ENCODE measurements around the gene GNB4.

The GNB4 gene

DNA sequence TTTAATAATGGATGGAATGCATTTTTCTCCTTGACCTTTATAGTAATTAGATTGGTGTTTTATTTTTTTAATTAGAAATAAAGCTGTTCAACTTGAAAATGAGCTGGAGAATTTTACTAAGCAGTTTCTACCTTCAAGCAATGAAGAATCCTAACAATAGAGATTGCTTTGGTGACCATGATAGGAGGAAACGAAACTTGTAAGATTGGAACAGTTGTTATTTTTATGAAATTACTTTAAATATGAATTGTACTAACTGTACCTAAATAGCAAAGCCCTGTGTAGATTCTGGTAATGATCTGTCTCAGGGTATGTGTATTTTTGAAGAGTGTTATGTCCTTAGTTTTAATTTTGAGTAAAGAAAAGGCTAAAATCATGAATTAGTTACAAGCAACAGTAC is 59.4 kb downstream of the GNB4 start:
- Histone ChIP-seq H4K20me1 (ENCODE audit: insufficient read depth, low read length) (no peaks in the 10 kb centered on the region), H3K36me3 (ENCODE audit: insufficient read depth, low read length) (peaks cover 59% of the 10 kb centered on the region)

DNA sequence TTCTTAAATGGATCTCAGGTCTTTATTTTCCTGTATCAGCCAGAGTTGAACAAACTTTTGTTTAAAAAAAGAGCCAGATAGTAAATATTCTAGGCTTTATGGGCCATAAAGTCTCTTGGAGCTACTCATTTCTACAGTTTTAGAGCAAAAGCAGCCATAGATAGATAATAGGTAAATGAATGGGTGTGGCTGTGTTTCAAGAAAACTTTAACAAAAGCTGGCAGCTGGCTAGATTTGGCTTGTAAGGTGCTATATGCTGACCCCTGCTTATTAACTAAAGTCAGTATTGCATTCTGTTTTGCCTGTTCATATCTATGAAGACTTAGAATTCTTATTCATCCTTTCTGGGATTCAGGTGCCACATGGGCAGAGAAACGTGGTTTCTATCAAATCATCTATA is 74.8 kb downstream of the GNB4 start:
- DNase-seq: no peak
- Histone ChIP-seq H3K79me2 (ENCODE audit: insufficient read depth, low read length) (no peaks in the 10 kb centered on the region), H3K27me3 (ENCODE audit: insufficient read depth, low read length, poor library complexity) (no peaks in the 10 kb centered on the region), H3K4me1 (ENCODE audit: insufficient read depth, low read length) (no peaks in the 10 kb centered on the region), H2AFZ (ENCODE audit: low read depth, low read length) (no peak overlapping the region), H3K9ac (ENCODE audit: low read depth, low read length) (no peak overlapping the region), H4K20me1 (ENCODE audit: insufficient read depth, low read length) (no peaks in the 10 kb centered on the region), H3K4me3 (ENCODE audit: low read depth in 1 of 2, low read length in 2 of 2) (no peak overlapping the region), H3K9me3 (ENCODE audit: insufficient read depth, low read length, severe bottlenecking) (no peaks in the 10 kb centered on the region), H3K36me3 (ENCODE audit: insufficient read depth, low read length) (peaks cover 51% of the 10 kb centered on the region; the same call in 1 of the 2 replicates), H3K27ac (ENCODE audit: low read length) (no peak overlapping the region), H3K4me2 (ENCODE audit: insufficient read depth, low read length) (no peak overlapping the region)
- no peak for ATAC-seq (ENCODE audit: insufficient read depth, low read depth)
- TF ChIP-seq, protein P1, sequence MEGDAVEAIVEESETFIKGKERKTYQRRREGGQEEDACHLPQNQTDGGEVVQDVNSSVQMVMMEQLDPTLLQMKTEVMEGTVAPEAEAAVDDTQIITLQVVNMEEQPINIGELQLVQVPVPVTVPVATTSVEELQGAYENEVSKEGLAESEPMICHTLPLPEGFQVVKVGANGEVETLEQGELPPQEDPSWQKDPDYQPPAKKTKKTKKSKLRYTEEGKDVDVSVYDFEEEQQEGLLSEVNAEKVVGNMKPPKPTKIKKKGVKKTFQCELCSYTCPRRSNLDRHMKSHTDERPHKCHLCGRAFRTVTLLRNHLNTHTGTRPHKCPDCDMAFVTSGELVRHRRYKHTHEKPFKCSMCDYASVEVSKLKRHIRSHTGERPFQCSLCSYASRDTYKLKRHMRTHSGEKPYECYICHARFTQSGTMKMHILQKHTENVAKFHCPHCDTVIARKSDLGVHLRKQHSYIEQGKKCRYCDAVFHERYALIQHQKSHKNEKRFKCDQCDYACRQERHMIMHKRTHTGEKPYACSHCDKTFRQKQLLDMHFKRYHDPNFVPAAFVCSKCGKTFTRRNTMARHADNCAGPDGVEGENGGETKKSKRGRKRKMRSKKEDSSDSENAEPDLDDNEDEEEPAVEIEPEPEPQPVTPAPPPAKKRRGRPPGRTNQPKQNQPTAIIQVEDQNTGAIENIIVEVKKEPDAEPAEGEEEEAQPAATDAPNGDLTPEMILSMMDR (IDR thresholded peaks at IDR 0.05; ENCODE audit: borderline replicate concordance, extremely low read depth, low read length, poor library complexity, severe bottlenecking): no peak
- TF ChIP-seq EZH2 (IDR thresholded peaks at IDR 0.05; ENCODE audit: borderline replicate concordance, low read depth, low read length, severe bottlenecking): no peak

More for the DNA sequence above, 59.4 kb downstream of the GNB4 start:
- H2AFZ ChIP-seq (ENCODE audit: low read depth, low read length): no peak overlapping the region
- no peaks in the 10 kb centered on the region for H3K9me3 ChIP-seq (ENCODE audit: insufficient read depth, low read length, severe bottlenecking)
- H3K4me3 ChIP-seq (ENCODE audit: low read depth in 1 of 2, low read length in 2 of 2): no peak overlapping the region
- TF ChIP-seq EZH2 (IDR thresholded peaks at IDR 0.05; ENCODE audit: borderline replicate concordance, low read depth, low read length, severe bottlenecking): no peak
- TF ChIP-seq, protein P1 (IDR thresholded peaks at IDR 0.05; ENCODE audit: borderline replicate concordance, extremely low read depth, low read length, poor library complexity, severe bottlenecking): no peak
- DNase-seq (no peak), ATAC-seq (ENCODE audit: insufficient read depth, low read depth) (no peak)
- no peak overlapping the region for H3K27ac ChIP-seq (ENCODE audit: low read length)
- H3K9ac ChIP-seq (ENCODE audit: low read depth, low read length): no peak overlapping the region
- no peaks in the 10 kb centered on the region for H3K4me1 ChIP-seq (ENCODE audit: insufficient read depth, low read length)
- no peaks in the 10 kb centered on the region for H3K27me3 ChIP-seq (ENCODE audit: insufficient read depth, low read length, poor library complexity)
- H3K4me2 ChIP-seq (ENCODE audit: insufficient read depth, low read length): no peak overlapping the region
- H3K79me2 ChIP-seq (ENCODE audit: insufficient read depth, low read length): no peaks in the 10 kb centered on the region

DNA sequence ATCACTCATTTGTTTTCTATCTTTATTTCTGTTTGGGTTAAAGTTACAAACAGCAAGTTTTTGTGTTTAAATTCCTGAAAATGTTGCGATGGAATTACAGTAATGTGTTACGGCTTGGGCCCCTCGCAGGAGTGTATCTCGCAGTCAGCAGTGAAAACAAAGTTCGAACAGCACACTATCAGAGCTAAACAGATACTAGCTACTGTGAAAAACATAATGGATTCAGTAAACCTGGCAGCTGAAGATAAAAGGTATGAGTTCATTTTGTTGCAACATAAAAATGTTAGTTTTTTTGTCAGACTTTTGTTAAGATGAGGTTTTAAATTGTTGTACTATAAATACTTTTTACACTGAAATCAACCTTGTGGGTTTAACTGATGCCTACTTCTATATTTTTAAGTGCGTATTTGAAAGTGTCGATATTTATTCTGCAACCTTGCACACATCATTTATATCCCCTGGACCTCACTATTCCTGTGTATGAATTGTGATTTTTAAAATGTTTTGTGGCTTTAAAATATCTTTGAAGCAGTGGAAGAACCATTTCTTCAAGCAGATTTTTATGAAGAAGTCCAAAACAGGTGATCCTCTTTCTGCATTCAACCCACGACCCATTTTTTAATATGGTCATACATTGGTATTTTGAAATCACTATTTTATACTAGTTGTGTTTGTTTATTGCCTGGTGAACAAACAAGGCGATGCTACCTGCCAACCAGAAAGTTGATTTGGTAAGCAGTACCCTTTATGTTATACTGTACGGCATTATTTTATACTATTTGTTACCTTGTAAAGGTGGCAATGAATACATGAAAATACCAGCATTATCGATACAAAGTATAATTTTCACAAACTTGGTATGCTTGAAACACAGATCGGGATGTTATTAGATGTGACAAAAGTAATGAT is 75.9 kb downstream of the GNB4 start:
- H3K4me2 ChIP-seq (ENCODE audit: insufficient read depth, low read length): no peak overlapping the region
- DNase-seq (no peak), ATAC-seq (ENCODE audit: insufficient read depth, low read depth) (no peak)
- TF ChIP-seq EZH2 (IDR thresholded peaks at IDR 0.05; ENCODE audit: borderline replicate concordance, low read depth, low read length, severe bottlenecking): no peak
- TF ChIP-seq, protein P1 (IDR thresholded peaks at IDR 0.05; ENCODE audit: borderline replicate concordance, extremely low read depth, low read length, poor library complexity, severe bottlenecking): no peak
- H4K20me1 ChIP-seq (ENCODE audit: insufficient read depth, low read length): no peaks in the 10 kb centered on the region
- no peak overlapping the region for H3K9ac ChIP-seq (ENCODE audit: low read depth, low read length)
- no peaks in the 10 kb centered on the region for H3K27me3 ChIP-seq (ENCODE audit: insufficient read depth, low read length, poor library complexity)
- no peaks in the 10 kb centered on the region for H3K9me3 ChIP-seq (ENCODE audit: insufficient read depth, low read length, severe bottlenecking)
- H3K4me1 ChIP-seq (ENCODE audit: insufficient read depth, low read length): no peaks in the 10 kb centered on the region
- H3K4me3 ChIP-seq (ENCODE audit: low read depth in 1 of 2, low read length in 2 of 2): no peak overlapping the region
- H3K27ac ChIP-seq (ENCODE audit: low read length): no peak overlapping the region
- no peaks in the 10 kb centered on the region for H3K79me2 ChIP-seq (ENCODE audit: insufficient read depth, low read length)
- H2AFZ ChIP-seq (ENCODE audit: low read depth, low read length): no peak overlapping the region
- H3K36me3 ChIP-seq (ENCODE audit: insufficient read depth, low read length): peaks cover 48% of the 10 kb centered on the region; the same call in 1 of the 2 replicates

All from DND-41 (cell line).